ENCODE data around the gene XAB2. TPM values are rescaled to one million over a fixed set of nuclear protein-coding genes. Genes with fewer than 3 reads are reported as not detected.

Gene XAB2
- total RNA-seq, 4 donors from 2014 or later = 20.3 to 34.1 (median 27.8) TPM

- no peak overlapping the region for H3K4me3 ChIP-seq
- peaks cover 0 to 44% (median 4%) of the 10 kb centered on the region in 3 donors for H3K36me3 ChIP-seq
- TF ChIP-seq, protein P1, sequence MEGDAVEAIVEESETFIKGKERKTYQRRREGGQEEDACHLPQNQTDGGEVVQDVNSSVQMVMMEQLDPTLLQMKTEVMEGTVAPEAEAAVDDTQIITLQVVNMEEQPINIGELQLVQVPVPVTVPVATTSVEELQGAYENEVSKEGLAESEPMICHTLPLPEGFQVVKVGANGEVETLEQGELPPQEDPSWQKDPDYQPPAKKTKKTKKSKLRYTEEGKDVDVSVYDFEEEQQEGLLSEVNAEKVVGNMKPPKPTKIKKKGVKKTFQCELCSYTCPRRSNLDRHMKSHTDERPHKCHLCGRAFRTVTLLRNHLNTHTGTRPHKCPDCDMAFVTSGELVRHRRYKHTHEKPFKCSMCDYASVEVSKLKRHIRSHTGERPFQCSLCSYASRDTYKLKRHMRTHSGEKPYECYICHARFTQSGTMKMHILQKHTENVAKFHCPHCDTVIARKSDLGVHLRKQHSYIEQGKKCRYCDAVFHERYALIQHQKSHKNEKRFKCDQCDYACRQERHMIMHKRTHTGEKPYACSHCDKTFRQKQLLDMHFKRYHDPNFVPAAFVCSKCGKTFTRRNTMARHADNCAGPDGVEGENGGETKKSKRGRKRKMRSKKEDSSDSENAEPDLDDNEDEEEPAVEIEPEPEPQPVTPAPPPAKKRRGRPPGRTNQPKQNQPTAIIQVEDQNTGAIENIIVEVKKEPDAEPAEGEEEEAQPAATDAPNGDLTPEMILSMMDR (IDR thresholded peaks at IDR 0.05) = no peak
- TF ChIP-seq POLR2A (IDR thresholded peaks at IDR 0.05) = no peak
- H3K27ac ChIP-seq = no peak overlapping the region
- H3K27me3 ChIP-seq = peaks cover 0 to 63% (median 0%) of the 10 kb centered on the region in 4 donors
- intact Hi-C loops (cut with DNase I) = no loop called here
- peaks cover 0 to 23% (median 0%) of the 10 kb centered on the region in 3 donors for H3K4me1 ChIP-seq
- WGBS, 2 donors = 85 to 89% methylated on average over 10 to 14 of the region's 43 CpGs
- DNase-seq = no peak
- no peaks in the 10 kb centered on the region for H3K9me3 ChIP-seq
Measured at GRCh38 chr19:7641290-7642276, 12.2 kb upstream of the XAB2 start.

DNA sequence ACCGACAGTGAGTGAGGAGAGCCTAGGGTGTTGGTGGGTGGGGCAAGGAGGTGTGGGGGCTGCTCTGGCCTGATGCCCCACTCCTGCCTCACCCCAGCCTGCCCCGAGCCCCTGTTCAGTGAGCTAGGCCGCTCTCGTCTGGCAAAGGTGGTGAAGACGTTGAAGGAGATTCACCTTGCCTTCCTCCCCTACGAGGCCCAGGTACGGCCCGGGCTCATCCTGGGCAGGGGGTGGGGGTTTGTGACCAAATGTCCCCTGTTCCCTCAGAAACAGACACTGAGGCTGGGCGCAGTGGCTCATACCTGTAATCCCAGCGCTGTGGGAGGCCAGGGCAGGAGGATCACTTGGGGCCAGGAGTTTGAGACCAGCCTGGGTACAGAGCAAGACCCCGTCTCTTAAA lies 11.5 kb upstream of the XAB2 start:
- intact Hi-C loops (cut with DNase I) = no loop called here
- WGBS, 2 donors = 100% methylated on average over 3 to 5 of the region's 11 CpGs
- no peak overlapping the region for H3K4me3 ChIP-seq
- peaks cover 0 to 64% (median 0%) of the 10 kb centered on the region in 4 donors for H3K27me3 ChIP-seq
- peaks cover 0 to 31% (median 0%) of the 10 kb centered on the region in 3 donors for H3K4me1 ChIP-seq
- TF ChIP-seq, protein P1 (IDR thresholded peaks at IDR 0.05) = no peak
- TF ChIP-seq POLR2A (IDR thresholded peaks at IDR 0.05) = no peak
- H3K9me3 ChIP-seq = no peaks in the 10 kb centered on the region
- DNase-seq = no peak
- peaks cover 0 to 37% (median 0%) of the 10 kb centered on the region in 3 donors for H3K36me3 ChIP-seq
- no peak overlapping the region for H3K27ac ChIP-seq

DNA sequence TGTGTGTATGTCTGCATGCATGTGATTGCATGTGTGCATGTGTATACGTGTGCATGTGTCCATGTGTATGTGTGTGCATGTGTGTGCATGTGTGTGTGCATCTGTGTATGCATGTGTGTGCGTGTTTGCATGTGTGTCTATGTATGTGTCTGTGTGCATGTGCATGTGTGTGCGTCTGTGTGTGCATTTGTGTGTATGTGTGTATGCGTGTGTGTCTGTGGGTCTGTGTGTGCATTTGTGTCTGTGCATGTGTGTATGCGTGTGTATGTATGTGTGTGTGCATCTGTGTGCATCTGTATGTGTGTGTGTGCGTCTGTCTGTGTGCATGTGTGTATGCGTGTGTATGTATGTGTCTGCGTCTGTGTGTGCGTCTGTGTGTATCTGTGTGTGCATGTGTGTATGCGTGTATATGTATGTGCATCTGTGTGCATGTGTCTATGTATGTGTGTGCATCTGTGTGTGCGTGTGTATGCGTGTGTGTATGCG lies 10.6 kb upstream of the XAB2 start:
- intact Hi-C loops (cut with DNase I) = no loop called here
- Histone ChIP-seq H3K27ac (no peak overlapping the region), H3K27me3 (peaks cover 0 to 60% (median 0%) of the 10 kb centered on the region in 4 donors), H3K4me1 (peaks cover 0 to 37% (median 0%) of the 10 kb centered on the region in 3 donors), H3K9me3 (no peaks in the 10 kb centered on the region), H3K36me3 (peaks cover 0 to 29% (median 0%) of the 10 kb centered on the region in 3 donors), H3K4me3 (no peak overlapping the region)
- DNase-seq = no peak
- no peak for TF ChIP-seq POLR2A (IDR thresholded peaks at IDR 0.05)
- TF ChIP-seq, protein P1 (IDR thresholded peaks at IDR 0.05) = no peak
- WGBS, 2 donors = 91 to 95% methylated on average over 9 to 11 of the region's 13 CpGs

- TF ChIP-seq, protein P1 (IDR thresholded peaks at IDR 0.05) = no peak
- no peak for TF ChIP-seq POLR2A (IDR thresholded peaks at IDR 0.05)
- peaks cover 0 to 52% (median 0%) of the 10 kb centered on the region in 4 donors for H3K27me3 ChIP-seq
- peaks cover 0 to 21% (median 0%) of the 10 kb centered on the region in 3 donors for H3K36me3 ChIP-seq
- H3K27ac ChIP-seq = no peak overlapping the region
- H3K9me3 ChIP-seq = no peaks in the 10 kb centered on the region
- intact Hi-C loops (cut with DNase I) = no loop called here
- no peak overlapping the region for H3K4me3 ChIP-seq
- H3K4me1 ChIP-seq = peaks cover 0 to 37% (median 0%) of the 10 kb centered on the region in 3 donors
- WGBS, 2 donors = 68 to 86% methylated on average over 6 to 9 of the region's 12 CpGs
- no peak for DNase-seq
Measured at GRCh38 chr19:7638802-7639465, 9.6 kb upstream of the XAB2 start.
